Spinal cord (tissue), 10 donors: ENCODE data around the gene GRIK2. TPM values are rescaled to one million over a fixed set of nuclear protein-coding genes. Genes with fewer than 3 reads are reported as not detected.

Experiments
- DNase-seq, 6 donors: peaks; one replicate each; pipeline versions ENCODE4 v3.0.0 to v3.0.0-alpha.2; 2013 to 2015; ENCODE audit warnings: low spot score in 6 of 6, low read depth in 4 of 6
- H3K27ac ChIP-seq: one replicate; pipeline ENCODE4 v1.5.1; 2013; ENCODE audit warnings: low read depth, low read length, control low read depth
- H3K27me3 ChIP-seq: one replicate; pipeline ENCODE4 v1.6.1; 2013; ENCODE audit warnings: low read length; ENCODE audit not compliant: control insufficient read depth, insufficient read depth
- H3K36me3 ChIP-seq: one replicate; pipeline ENCODE4 v1.6.1; 2013; ENCODE audit warnings: low read length; ENCODE audit not compliant: control insufficient read depth, insufficient read depth
- H3K4me1 ChIP-seq: one replicate; pipeline ENCODE4 v1.6.1; 2013; ENCODE audit warnings: low read length; ENCODE audit not compliant: control insufficient read depth, insufficient read depth
- H3K4me3 ChIP-seq: one replicate; pipeline ENCODE4 v1.5.1; 2013; ENCODE audit warnings: low read depth, low read length, control low read depth
- H3K9me3 ChIP-seq: one replicate; pipeline ENCODE4 v1.6.1; 2013; ENCODE audit warnings: low read length; ENCODE audit not compliant: control insufficient read depth, insufficient read depth
- WGBS: methylation state at CpG from one replicate; pipeline ENCODE4 v1.1.5; 2013; ENCODE audit warnings: missing lambda C conversion rate; ENCODE audit not compliant: insufficient coverage; 5-methylcytosine and 5-hydroxymethylcytosine counted together
- polyA plus RNA-seq, 2 donors: library from polyadenylated mRNA; unstranded; fragments of 120-200 nt; gene quantifications; one replicate each; pipeline ENCODE4 v1.2.1, GENCODE V29; 2013; ENCODE audit not compliant: insufficient read length in 2 of 2
- total RNA-seq, 2 donors: library from RNA; depleted of rRNA in 1 of 2; stranded (reverse); fragments of 120-200 nt in 1 of 2; fragments of >200 nt in 1 of 2; gene quantifications; one replicate each; pipeline versions ENCODE4 v1.2.3 to v1.2.4, GENCODE V29; 2013 to 2014
- donor health status: healthy.

Gene GRIK2
- total and polyA plus RNA-seq, 4 donors: 25.3 to 92.4 (median 54.7) TPM

- Histone ChIP-seq H3K9me3 (no peaks in the 10 kb centered on the region), H3K36me3 (no peaks in the 10 kb centered on the region), H3K27ac (no peak overlapping the region), H3K4me3 (no peak overlapping the region), H3K27me3 (no peaks in the 10 kb centered on the region), H3K4me1 (no peaks in the 10 kb centered on the region)
- DNase-seq: no peak
Measured at GRCh38 chr6:101443315-101443714, 49.8 kb downstream of the GRIK2 start.

GRCh38 chr6:101444717-101445116 is 51.2 kb downstream of the GRIK2 start:
- H3K36me3 ChIP-seq: no peaks in the 10 kb centered on the region
- H3K27me3 ChIP-seq: no peaks in the 10 kb centered on the region
- H3K4me3 ChIP-seq: no peak overlapping the region
- peak in 1 of 6 donors; percentile 58 for DNase-seq
- no peaks in the 10 kb centered on the region for H3K9me3 ChIP-seq
- no peaks in the 10 kb centered on the region for H3K4me1 ChIP-seq
- WGBS: 58% methylated on average over 1 of the region's 1 CpG
- H3K27ac ChIP-seq: no peak overlapping the region

- no peak overlapping the region for H3K27ac ChIP-seq
- H3K36me3 ChIP-seq: no peaks in the 10 kb centered on the region
- no CpG with 5 or more reads among the region's 2 CpGs for WGBS
- no peaks in the 10 kb centered on the region for H3K9me3 ChIP-seq
- H3K4me1 ChIP-seq: no peaks in the 10 kb centered on the region
- no peak overlapping the region for H3K4me3 ChIP-seq
- DNase-seq: peak in 1 of 6 donors; percentile 35
- no peaks in the 10 kb centered on the region for H3K27me3 ChIP-seq
Measured at GRCh38 chr6:101445527-101445926, 52.0 kb downstream of the GRIK2 start.

- no peaks in the 10 kb centered on the region for H3K36me3 ChIP-seq
- DNase-seq: no peak
- no peaks in the 10 kb centered on the region for H3K4me1 ChIP-seq
- no peak overlapping the region for H3K27ac ChIP-seq
- 72% methylated on average over 2 of the region's 5 CpGs for WGBS
- no peaks in the 10 kb centered on the region for H3K27me3 ChIP-seq
- no peaks in the 10 kb centered on the region for H3K9me3 ChIP-seq
- H3K4me3 ChIP-seq: no peak overlapping the region
Measured at GRCh38 chr6:101450901-101451300, 57.4 kb downstream of the GRIK2 start.

- WGBS: no CpG with 5 or more reads among the region's 1 CpG
- Histone ChIP-seq H3K9me3 (no peaks in the 10 kb centered on the region), H3K27me3 (no peaks in the 10 kb centered on the region), H3K36me3 (no peaks in the 10 kb centered on the region), H3K4me1 (no peaks in the 10 kb centered on the region), H3K27ac (no peak overlapping the region), H3K4me3 (no peak overlapping the region)
- peak in 2 of 6 donors; percentile 44 to 51 for DNase-seq
Measured at GRCh38 chr6:101451981-101452380, 58.5 kb downstream of the GRIK2 start.

GRCh38 chr6:101453221-101453620 is 59.7 kb downstream of the GRIK2 start:
- H3K27me3 ChIP-seq: no peaks in the 10 kb centered on the region
- no CpG with 5 or more reads among the region's 4 CpGs for WGBS
- H3K4me1 ChIP-seq: no peaks in the 10 kb centered on the region
- no peak overlapping the region for H3K27ac ChIP-seq
- DNase-seq: peak in 2 of 6 donors; percentile 68 to 84
- H3K4me3 ChIP-seq: no peak overlapping the region
- no peaks in the 10 kb centered on the region for H3K36me3 ChIP-seq
- no peaks in the 10 kb centered on the region for H3K9me3 ChIP-seq

- H3K36me3 ChIP-seq: no peaks in the 10 kb centered on the region
- no peaks in the 10 kb centered on the region for H3K4me1 ChIP-seq
- no peaks in the 10 kb centered on the region for H3K27me3 ChIP-seq
- WGBS: 30% methylated on average over 2 of the region's 3 CpGs
- H3K4me3 ChIP-seq: no peak overlapping the region
- DNase-seq: no peak
- no peak overlapping the region for H3K27ac ChIP-seq
- no peaks in the 10 kb centered on the region for H3K9me3 ChIP-seq
Measured at GRCh38 chr6:101454106-101454676, 60.7 kb downstream of the GRIK2 start.

GRCh38 chr6:101458336-101458735 is 64.8 kb downstream of the GRIK2 start:
- no peak for DNase-seq
- Histone ChIP-seq H3K27me3 (no peaks in the 10 kb centered on the region), H3K9me3 (no peaks in the 10 kb centered on the region), H3K27ac (no peak overlapping the region), H3K4me3 (no peak overlapping the region), H3K4me1 (no peaks in the 10 kb centered on the region), H3K36me3 (no peaks in the 10 kb centered on the region)
- 53% methylated on average over 2 of the region's 2 CpGs for whole genome bisulfite sequencing

GRCh38 chr6:101458826-101459225 is 65.3 kb downstream of the GRIK2 start:
- Histone ChIP-seq H3K36me3 (no peaks in the 10 kb centered on the region), H3K9me3 (no peaks in the 10 kb centered on the region), H3K4me3 (no peak overlapping the region), H3K27ac (no peak overlapping the region), H3K4me1 (no peaks in the 10 kb centered on the region), H3K27me3 (no peaks in the 10 kb centered on the region)
- no peak for DNase-seq
- WGBS: 100% methylated on average over 1 of the region's 2 CpGs

- WGBS: no CpG with 5 or more reads among the region's 2 CpGs
- H3K4me3 ChIP-seq: no peak overlapping the region
- DNase-seq: no peak
- no peak overlapping the region for H3K27ac ChIP-seq
- no peaks in the 10 kb centered on the region for H3K27me3 ChIP-seq
- H3K9me3 ChIP-seq: no peaks in the 10 kb centered on the region
- no peaks in the 10 kb centered on the region for H3K4me1 ChIP-seq
- H3K36me3 ChIP-seq: no peaks in the 10 kb centered on the region
Measured at GRCh38 chr6:101462576-101462975, 69.1 kb downstream of the GRIK2 start.
